ENCODE data around the gene EML6.

The EML6 gene

GRCh38 chr2:54918647-54919280 is 195.3 kb downstream of the EML6 start:
- DNase-seq = no peak

- no peak for DNase-seq
Measured at GRCh38 chr2:54920660-54921059, 197.2 kb downstream of the EML6 start.

GRCh38 chr2:54924121-54924520 is 200.7 kb downstream of the EML6 start:
- no peak for DNase-seq

- DNase-seq = no peak
Measured at GRCh38 chr2:54925022-54925421, 201.6 kb downstream of the EML6 start.

GRCh38 chr2:54927085-54927750 is 203.8 kb downstream of the EML6 start:
- DNase-seq = no peak

- DNase-seq = no peak
Measured at GRCh38 chr2:54927751-54928615, 204.5 kb downstream of the EML6 start.

- no peak for DNase-seq
Measured at GRCh38 chr2:54928719-54929118, 205.3 kb downstream of the EML6 start.

GRCh38 chr2:54931473-54931872 is 208.0 kb downstream of the EML6 start:
- no peak for DNase-seq

- DNase-seq = no peak
Measured at GRCh38 chr2:54935389-54935788, 211.9 kb downstream of the EML6 start.

GRCh38 chr2:54936766-54937165 is 213.3 kb downstream of the EML6 start:
- DNase-seq = no peak

GRCh38 chr2:54939446-54940118 is 216.1 kb downstream of the EML6 start:
- DNase-seq = no peak

GRCh38 chr2:54940723-54941122 is 217.3 kb downstream of the EML6 start:
- no peak for DNase-seq

GRCh38 chr2:54941248-54941984 is 218.0 kb downstream of the EML6 start:
- DNase-seq = no peak

GRCh38 chr2:54942373-54942772 is 218.9 kb downstream of the EML6 start:
- no peak for DNase-seq

- DNase-seq = no peak
Measured at GRCh38 chr2:54944724-54945326, 221.4 kb downstream of the EML6 start.

GRCh38 chr2:54945391-54946219 is 222.1 kb downstream of the EML6 start:
- DNase-seq = no peak

GRCh38 chr2:54946220-54946805 is 222.9 kb downstream of the EML6 start:
- DNase-seq = no peak

GRCh38 chr2:54947136-54947535 is 223.7 kb downstream of the EML6 start:
- DNase-seq = no peak

GRCh38 chr2:54947646-54948045 is 224.2 kb downstream of the EML6 start:
- DNase-seq = no peak

GRCh38 chr2:54948120-54948519 is 224.7 kb downstream of the EML6 start:
- no peak for DNase-seq

GRCh38 chr2:54949431-54949830 is 226.0 kb downstream of the EML6 start:
- no peak for DNase-seq
